LNCaP clone FGC (cell line): Measurements from ENCODE around the gene CRELD2.
A peak's percentile ranks its signal among the peaks of the same experiment; 100 is the strongest.

Experiments
- DNase-seq: peaks from one replicate; pipeline ENCODE4 v3.0.0-alpha.2; 2011; ENCODE audit warnings: low read depth
- H3K4me3 ChIP-seq: 2 replicates; pipeline ENCODE4 v1.5.1; 2011; ENCODE audit warnings: mild to moderate bottlenecking, low read depth, low read length, control low read depth
- TF ChIP-seq, protein P1 (sequence below): IDR thresholded peaks from 2 replicates; pipeline ENCODE4 v1.5.1; 2012; ENCODE audit warnings: mild to moderate bottlenecking; ENCODE audit not compliant: control insufficient read depth, insufficient read depth; ENCODE audit errors: extremely low read depth

CRELD2 gene

DNA sequence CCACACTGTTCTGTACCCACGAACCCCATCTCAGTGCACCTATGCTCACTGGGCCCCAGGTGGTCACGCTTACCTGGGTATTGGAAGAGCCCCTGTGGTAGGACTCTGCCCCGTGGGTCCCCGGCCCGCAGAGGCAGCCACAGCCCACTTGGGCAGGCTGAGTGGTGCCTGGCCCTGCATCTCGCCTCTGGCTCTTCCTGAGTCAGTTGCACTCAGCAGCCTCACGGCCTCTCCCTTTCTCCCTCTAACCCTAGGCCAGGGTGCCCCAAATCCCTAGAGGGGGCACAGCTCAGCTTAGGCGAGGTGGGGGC lies 9.7 kb downstream of the CRELD2 start:
- H3K4me3 ChIP-seq: no peak overlapping the region
- TF ChIP-seq, protein P1, sequence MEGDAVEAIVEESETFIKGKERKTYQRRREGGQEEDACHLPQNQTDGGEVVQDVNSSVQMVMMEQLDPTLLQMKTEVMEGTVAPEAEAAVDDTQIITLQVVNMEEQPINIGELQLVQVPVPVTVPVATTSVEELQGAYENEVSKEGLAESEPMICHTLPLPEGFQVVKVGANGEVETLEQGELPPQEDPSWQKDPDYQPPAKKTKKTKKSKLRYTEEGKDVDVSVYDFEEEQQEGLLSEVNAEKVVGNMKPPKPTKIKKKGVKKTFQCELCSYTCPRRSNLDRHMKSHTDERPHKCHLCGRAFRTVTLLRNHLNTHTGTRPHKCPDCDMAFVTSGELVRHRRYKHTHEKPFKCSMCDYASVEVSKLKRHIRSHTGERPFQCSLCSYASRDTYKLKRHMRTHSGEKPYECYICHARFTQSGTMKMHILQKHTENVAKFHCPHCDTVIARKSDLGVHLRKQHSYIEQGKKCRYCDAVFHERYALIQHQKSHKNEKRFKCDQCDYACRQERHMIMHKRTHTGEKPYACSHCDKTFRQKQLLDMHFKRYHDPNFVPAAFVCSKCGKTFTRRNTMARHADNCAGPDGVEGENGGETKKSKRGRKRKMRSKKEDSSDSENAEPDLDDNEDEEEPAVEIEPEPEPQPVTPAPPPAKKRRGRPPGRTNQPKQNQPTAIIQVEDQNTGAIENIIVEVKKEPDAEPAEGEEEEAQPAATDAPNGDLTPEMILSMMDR: no peak

DNA sequence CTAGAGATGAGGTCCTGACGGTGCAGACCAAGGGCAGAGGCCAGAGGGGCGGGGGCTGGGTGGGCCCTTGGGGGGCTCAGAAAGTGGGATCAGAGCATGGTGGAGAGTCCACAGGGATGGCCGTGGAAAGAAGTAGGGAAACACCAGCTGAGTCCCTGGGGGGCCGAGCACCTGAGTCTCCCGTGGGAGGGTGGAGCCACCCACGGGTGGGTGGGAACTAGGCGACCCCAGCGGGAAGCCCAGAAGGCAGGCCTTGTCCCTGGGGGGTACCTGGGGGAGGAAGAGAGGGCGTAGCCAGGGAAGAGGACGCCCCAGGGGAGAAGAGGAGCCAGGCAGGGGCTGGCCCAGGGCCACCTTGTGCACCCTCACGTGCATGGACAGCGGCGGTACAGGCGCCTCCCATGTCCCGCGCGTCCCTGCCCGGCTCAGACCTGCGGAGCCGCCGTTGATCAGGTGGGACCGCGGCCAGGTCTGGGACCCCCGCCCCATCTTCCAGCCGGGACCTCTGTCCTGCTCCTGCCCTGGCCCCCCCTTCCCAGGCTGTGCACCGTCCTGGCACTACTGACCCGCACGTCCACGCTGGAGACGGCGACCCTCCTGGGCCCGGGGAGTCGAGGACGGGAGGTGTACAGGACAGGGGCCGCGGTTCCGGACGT lies 10.2 kb downstream of the CRELD2 start:
- no peak for DNase-seq
- no peak overlapping the region for H3K4me3 ChIP-seq
- TF ChIP-seq, protein P1: no peak

More for the DNA sequence above, 9.7 kb downstream of the CRELD2 start:
- no peak for DNase-seq

DNA sequence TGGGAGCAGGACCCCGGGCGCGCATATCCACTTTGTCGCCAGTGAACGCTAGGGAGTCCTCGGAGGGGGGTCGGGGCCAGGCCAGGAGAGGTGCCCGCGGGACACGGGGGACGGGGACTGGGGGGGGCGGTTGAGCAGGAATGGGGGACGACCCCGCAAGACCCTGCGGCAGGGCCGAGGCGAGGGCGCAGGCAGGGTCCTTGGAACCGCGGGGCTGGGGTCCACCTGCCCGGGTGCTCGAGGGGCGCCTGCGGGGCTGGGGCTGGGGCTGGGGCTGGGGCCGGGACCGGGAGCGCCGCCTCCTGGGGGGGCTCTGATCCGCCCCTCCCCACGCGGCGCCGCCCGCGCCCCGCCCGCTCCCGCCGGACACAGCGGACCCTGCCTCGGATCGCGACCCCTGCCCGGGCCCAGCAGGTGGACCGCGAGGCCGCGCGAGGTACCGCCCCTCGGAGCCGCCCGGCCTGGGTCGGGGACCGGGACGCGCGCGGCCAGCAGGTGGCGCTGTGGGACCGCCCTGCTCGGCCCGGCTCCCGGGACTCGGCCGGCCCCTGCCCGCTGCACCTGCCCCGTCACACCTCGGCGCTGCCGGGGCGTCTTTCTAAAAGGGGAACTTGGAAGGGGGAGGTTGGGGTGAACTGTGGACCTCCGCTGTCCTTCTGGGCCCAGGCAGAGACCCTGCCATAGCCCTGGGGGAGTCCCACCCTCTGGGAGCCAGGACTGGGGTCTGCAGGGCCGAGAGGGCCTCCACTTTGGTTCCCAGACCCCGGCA lies 11.0 kb downstream of the CRELD2 start:
- TF ChIP-seq, protein P1: peak; percentile 86
- H3K4me3 ChIP-seq: no peak overlapping the region
- no peak for DNase-seq

DNA sequence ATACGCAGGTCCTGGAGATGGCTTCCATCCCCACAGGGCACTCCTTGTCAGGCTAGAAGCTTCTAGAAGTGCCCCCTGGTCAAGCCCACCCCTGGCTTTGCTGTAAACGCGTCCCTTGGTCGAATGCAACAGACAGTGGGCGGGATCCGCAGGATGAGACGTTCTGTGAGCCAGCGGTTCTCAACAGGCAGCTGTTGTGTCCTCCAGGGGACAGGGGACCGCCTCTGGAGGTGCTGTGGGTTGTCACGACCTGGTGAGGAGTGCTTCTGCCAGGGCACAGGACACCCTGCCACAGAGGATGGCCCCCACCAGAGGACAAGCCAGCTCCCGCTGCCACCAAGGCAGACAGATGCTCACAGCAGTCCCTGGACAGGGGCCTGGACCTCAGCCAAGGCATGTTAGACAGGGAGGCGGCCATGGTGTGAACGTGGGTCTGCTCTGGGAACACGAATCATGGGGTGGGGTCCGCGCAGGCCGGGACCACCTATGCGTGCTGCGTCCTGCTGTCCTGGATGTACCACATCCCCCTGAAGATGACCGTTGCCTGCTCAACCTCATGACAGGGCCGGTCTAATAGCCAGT lies 11.7 kb downstream of the CRELD2 start:
- no peak overlapping the region for H3K4me3 ChIP-seq
- TF ChIP-seq, protein P1: no peak
- DNase-seq: no peak

DNA sequence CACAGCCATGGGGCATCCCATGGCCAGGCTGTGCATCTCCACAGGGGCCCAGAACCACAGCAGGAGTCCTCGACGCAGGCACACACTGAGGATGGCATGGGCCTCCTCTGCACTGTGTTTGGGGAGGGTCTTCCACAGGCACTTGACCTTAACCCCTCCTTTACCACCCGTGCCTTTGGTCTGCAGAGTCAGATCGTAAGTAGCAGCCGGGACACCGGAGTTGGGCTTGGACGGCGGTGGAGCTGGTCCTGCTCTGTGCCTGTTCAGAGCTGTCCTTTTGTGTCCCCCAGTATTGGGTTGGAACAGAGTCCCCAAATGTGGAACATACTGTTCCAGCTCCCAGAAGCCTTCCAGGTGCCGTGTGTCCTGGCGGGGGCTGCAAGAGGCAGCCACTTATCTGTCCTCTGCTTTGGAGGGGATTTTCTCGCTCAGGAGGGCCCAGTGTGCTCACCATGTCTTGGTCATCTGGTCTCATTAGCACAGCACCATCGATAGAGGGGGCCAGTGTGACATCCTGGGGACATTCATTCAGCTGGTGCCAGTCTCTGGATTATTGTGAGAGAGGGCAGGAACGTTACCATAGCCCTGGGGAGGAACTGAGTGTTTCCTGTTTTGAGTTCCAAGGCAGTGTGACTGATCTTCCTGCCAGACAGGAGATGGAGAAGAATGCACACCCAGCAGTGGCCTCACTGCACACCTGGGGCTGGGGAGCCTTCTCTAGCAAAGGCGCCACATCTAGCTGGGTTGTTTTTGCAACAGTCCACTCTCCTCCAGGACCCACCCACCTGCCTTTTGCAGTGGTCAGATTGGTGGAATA lies 12.4 kb downstream of the CRELD2 start:
- TF ChIP-seq, protein P1: peak; percentile 84
- DNase-seq: peak; percentile 83
- H3K4me3 ChIP-seq: no peak overlapping the region

DNA sequence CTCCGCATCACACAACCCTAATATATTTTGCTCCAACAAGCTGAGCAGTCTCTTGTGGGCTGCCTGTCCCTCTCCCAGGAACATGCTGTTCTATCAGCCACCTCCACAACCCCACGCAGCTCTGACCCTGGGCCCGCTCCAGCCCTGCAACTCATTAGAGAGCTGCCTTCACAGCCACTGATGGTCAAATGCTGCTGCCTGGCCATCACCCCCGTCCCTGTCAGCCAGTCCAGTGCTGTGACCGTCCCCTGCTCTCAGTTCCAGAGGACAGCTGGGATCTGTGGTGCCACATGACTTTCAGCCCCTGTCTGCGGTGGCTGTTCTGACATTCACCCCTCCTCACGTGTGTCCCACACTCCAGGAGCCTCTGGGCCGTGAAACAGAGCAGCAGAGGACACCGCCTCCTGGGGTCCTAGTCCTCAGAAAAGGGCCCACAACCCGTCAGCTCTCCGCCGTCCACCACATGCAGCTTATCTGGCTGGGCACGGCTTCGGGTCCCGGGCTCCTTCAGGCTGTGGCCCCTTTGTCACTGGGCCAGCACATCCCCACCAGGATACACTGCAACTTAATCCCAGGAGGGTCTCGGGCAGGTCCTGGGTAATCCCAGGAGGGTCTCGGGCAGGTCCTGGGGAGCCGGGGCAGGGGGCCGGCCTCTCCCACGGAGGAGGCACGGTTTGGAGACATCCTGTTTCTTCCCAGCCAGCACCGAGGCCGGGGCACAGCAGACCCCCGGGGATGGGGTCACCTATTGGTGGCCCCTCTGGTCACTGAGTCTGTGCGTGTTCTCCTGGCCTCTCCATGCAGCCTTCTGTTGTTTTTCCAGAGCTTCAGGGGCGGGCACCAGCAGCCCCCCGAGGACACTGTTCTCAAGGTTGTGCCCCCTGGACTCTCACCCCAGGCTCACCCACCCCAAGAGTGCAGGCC lies 15.1 kb downstream of the CRELD2 start:
- no peak for DNase-seq
- TF ChIP-seq, protein P1: no peak
- no peak overlapping the region for H3K4me3 ChIP-seq
